HG02798 (cell line): ENCODE data around the gene PRKCB.
"Not testable (repeated sequence)": the region's sequence is repeated elsewhere in the genome, so short reads cannot be mapped to it uniquely, and the experiment has no call there.

Experiments
- ATAC-seq: cut with Tn5 transposase; IDR thresholded peaks from one replicate; pipeline ENCODE4 v1.9.1; 2021; ENCODE audit warnings: mild to moderate bottlenecking; ENCODE audit not compliant: unreplicated experiment, poor library complexity

PRKCB gene

GRCh38 chr16:24024971-24025370 is 189.2 kb downstream of the PRKCB start:
- ATAC-seq = no peak

DNA sequence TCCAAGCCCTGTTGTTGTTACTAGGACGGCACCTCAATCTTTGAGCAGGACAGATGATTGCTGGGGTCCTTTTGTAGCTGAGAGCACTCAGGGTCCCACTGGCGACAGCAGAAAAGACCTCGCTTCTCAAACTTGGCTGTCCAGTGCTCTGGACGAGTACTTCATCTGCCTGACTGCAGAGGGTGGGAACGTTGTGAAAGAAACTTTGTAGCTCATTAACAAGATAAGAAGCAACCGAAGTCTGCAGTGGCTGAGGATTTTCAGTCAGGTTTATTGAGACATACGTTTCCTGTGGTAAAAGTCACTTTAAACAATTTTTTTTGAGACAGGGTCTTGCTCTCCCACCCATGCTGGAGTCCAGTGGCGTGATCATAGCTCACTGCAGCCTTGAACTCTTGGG is 191.7 kb downstream of the PRKCB start:
- no peak for ATAC-seq

DNA sequence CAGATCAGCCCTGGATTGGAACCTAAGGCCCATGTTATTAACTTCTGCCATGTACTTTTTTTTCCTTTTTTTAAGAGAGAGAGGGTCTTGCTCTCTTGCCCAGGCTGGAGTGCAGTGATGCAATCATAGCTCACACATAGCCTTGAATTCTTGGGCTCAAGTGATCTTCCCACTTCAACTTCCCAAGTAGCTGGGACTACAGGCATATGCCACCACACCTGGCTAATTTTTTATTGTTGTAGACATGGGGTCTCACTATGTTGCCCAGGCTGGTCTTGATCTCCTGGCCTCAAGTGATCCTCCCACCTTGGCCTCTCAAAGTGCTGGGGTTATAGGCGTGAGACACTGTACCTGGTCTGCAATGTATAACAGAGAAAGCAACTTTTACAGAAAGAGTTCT is 194.1 kb downstream of the PRKCB start:
- not testable (repeated sequence) for ATAC-seq

- ATAC-seq = no peak
Measured at GRCh38 chr16:24035127-24035842, 199.5 kb downstream of the PRKCB start.

GRCh38 chr16:24036038-24036543 is 200.3 kb downstream of the PRKCB start:
- ATAC-seq = no peak

GRCh38 chr16:24036614-24037013 is 200.8 kb downstream of the PRKCB start:
- no peak for ATAC-seq

DNA sequence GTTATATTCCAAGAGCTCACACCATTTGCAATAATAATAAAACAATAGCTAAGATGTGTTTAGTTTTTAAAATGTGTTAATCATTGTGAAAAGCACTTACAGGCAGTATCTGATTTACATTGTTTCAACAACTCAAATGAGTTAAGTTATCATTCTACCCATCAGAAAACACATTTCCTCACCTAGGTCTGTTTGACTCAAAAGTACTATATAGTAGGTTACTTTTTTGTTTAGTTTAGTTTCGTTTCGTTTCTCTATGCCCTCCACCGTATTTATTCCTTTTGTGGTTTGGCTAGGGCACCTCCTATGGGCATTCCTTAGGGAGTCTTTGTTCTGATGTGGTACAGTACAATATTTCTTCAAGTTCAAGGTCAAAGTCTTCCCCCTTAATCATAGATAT is 201.6 kb downstream of the PRKCB start:
- ATAC-seq = no peak

- peak; percentile 62 for ATAC-seq
Measured at GRCh38 chr16:24041834-24042631, 206.2 kb downstream of the PRKCB start.

GRCh38 chr16:24044467-24044866 is 208.7 kb downstream of the PRKCB start:
- no peak for ATAC-seq

DNA sequence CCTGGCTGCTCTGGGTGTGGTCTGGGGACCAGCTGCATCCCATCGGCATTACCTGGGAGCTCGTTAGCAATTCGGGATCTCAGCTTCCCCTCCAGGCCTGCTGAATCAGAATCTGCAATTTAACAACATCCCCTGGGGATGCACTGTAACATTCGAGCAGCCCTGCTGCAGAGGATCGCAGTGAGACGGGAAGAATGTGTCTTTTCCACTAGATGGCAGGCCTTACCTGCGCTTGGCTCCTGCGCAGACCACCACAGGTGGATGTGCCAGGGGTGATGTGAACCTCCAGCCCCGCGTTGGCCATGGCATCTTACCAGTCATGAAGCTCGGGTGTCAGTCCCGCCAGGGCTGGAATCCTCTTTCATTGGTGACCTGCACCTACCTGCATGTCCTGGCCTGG is 209.9 kb downstream of the PRKCB start:
- ATAC-seq = no peak

GRCh38 chr16:24046442-24046841 is 210.7 kb downstream of the PRKCB start:
- no peak for ATAC-seq

DNA sequence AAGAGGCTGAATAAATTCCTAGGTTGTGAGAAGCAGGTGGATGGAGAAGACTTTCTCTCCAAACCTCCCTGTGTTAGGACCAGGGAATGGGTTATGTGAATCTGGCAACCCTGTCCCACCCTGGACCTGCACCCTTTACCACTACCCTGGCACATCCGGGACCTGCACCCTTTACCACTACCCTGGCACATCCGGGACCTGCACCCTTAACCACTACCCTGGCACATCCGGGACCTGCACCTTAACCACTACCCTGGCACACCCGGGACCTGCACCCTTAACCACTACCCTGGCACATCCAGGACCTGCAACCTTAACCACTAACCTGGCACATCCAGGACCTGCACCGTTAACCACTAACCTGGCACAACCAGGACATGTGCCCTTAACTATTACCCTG is 213.3 kb downstream of the PRKCB start:
- ATAC-seq = no peak

DNA sequence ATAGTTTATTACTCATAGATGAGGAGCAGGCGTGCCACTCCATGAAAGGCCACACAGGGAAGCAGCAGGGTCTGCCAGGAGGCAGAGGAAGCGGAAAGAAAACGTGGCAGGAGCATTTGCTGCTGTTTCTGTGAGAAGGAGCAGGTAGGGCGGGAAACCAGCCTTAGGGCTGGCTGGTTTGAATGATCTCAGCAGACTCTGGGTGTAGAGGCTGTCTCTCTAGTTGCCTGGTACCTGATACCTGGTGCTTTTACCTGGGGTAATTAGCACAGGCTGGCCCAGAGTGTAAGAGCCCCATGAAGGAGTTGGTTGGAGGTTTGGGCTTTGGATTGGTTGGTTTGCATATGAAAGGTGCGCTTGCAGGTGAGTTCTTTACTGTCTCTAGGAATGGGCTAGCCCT is 215.3 kb downstream of the PRKCB start:
- no peak for ATAC-seq

GRCh38 chr16:24052329-24053098 is 216.7 kb downstream of the PRKCB start:
- no peak for ATAC-seq

DNA sequence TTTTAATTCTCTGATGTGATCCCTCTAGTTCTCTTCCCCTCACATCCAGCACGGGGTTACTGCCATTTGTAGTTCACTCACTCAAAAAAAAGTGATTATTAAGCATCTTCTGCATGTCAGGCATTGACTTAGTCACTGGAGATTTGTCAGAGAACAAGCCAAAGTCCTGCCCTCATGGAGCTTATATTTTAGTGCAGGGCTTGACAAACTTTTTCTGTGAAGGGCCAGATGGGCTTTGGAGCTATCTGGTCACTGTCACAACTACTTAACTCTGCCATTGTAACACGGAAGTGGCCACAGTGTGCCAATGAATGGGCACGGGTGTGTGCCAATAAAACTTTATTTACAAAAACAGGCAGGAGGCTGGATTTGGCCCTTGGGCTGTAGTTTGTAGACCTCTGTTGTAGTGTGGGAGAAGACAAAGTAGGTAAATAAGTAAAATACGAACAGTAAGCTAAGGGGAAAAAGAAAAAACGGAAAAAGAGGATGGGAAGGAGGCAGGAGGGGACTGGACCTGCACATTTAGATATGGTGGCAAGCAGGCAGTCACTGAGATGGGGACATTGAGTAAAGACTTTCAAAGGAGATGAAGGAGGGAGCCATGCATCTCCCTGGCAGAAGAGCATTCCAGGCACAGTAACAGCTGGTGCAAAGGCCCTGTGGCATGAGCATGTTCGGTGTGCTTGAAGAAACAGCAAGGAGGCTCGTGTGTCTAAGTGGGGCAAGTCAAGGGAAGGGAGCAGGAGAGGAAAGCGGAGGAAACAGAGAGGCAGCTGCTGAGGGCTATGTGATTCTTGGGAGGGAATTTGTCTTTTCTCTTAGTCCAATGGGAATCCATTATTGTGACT is 217.5 kb downstream of the PRKCB start:
- no peak for ATAC-seq

GRCh38 chr16:24054741-24055491 is 219.1 kb downstream of the PRKCB start:
- ATAC-seq = no peak

GRCh38 chr16:24062270-24062817 is 226.6 kb downstream of the PRKCB start:
- no peak for ATAC-seq

DNA sequence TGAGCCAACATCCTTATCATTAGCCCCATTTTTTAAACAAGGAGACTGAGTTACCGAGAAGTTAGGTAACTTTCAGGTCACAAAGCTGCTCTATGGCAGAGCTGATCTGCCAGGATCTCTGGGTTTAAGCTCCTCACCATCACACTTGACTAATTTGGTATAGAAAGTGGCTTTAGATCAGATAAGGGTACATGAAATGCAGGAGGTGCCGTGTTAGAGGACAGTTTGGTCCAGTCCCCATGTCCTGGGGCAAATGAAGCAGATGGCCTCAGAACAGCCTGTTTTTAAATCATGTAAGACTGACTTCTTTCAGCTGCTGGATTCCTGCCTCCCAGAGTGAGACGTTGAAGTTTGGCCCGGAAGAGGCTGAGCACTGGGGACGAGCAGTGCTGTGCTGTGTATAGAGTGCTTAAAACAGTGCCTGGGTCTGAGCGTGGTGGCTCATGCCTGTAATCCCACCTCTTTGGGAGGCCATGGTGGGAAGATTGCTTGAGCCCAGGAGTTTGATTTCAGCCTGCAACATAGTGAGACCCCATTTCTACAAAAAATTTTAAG is 233.3 kb downstream of the PRKCB start:
- no peak for ATAC-seq

DNA sequence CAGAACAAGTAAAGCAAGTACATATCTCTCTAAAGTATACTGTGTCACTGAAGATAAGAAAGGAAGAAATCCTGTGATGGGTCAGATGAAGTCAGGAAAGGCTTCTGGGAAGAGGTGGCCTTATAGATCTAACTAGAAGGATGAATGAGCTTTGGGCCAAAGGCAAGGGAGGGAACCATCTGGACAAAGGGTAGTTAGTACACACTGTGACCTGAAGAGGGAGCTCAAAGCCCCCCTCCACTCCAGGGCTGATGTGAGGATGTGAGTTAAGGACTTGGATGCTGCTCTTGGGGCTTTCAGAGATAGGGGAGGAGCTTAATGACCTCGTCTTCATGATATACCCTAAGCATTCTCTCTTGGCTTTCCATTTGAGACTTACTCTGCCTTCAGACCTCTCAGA is 235.1 kb downstream of the PRKCB start:
- peak; percentile 56 for ATAC-seq
